GM12878 (cell line): ENCODE data around the gene FBLN7. TPM values are rescaled to one million over a fixed set of nuclear protein-coding genes. Genes with fewer than 3 reads are reported as not detected.

Source experiments
- ATF3 ChIP-seq: IDR thresholded peaks from 2 replicates; pipeline ENCODE4 v1.6.1; 2011; ENCODE audit warnings: low read depth, mild to moderate bottlenecking, low read length, moderate library complexity, borderline replicate concordance; ENCODE audit errors: extremely low read depth
- BRCA1 ChIP-seq: IDR thresholded peaks from 2 replicates; pipeline ENCODE4 v1.6.1; 2011; ENCODE audit warnings: low read depth, low read length, improper control_type of control experiment
- DPF2 ChIP-seq: fragments of 450-650 bp; IDR thresholded peaks from 2 replicates; pipeline ENCODE4 v1.6.1; 2017; ENCODE audit warnings: mild to moderate bottlenecking
- E2F8 ChIP-seq: fragments of 450-650 bp; IDR thresholded peaks from 2 replicates; pipeline ENCODE4 v1.6.1; 2018; ENCODE audit warnings: mild to moderate bottlenecking, low read depth, moderate library complexity; ENCODE audit not compliant: partially characterized antibody
- ELK1 ChIP-seq: IDR thresholded peaks from 2 replicates; pipeline ENCODE4 v1.6.1; 2012; ENCODE audit warnings: low read depth, low read length, improper control_type of control experiment
- JUND ChIP-seq: IDR thresholded peaks from 2 replicates; pipeline ENCODE4 v1.6.1; 2012; ENCODE audit warnings: low read depth, mild to moderate bottlenecking, low read length, improper control_type of control experiment, moderate library complexity
- SUPT20H ChIP-seq: IDR thresholded peaks from 2 replicates; pipeline ENCODE4 v1.6.1; 2011; ENCODE audit warnings: low read depth, mild to moderate bottlenecking, low read length, moderate library complexity, borderline replicate concordance; ENCODE audit not compliant: control insufficient read depth
- ZBTB11 ChIP-seq: fragments of 450-650 bp; formaldehyde crosslinking; IDR thresholded peaks from 2 replicates; pipeline ENCODE4 v1.5.0; 2022; ENCODE audit warnings: mild to moderate bottlenecking, missing genetic modification characterization
- ZNF687 ChIP-seq: fragments of 450-650 bp; IDR thresholded peaks from 2 replicates; pipeline ENCODE4 v1.6.1; 2017; ENCODE audit warnings: mild to moderate bottlenecking, moderate library complexity
- polyA plus RNA-seq, 11 experiments: library from polyadenylated mRNA; depleted of rRNA in 4 of 11; unstranded in 6 of 11; stranded (reverse) in 5 of 11; fragments of >200 nt; fragmentation: Nextera tagmentation in 4 of 11; fragmentation: Illumina TruSeq in 1 of 11; extraction: Ambion mirVana in 4 of 11; extraction: Trizol in 1 of 11; gene quantifications; 1 replicate in 1 of 11; 2 replicates in 10 of 11; pipeline versions ENCODE4 v1.2.1 to v1.2.3, GENCODE V29; 2011 to 2016; ENCODE audit warnings: inconsistent platforms in 2 of 11, missing spikeins in 2 of 11, low read depth in 1 of 11
- total RNA-seq, 4 experiments: library from RNA; depleted of rRNA in 3 of 4; stranded (reverse); fragments of >200 nt in 3 of 4; fragmentation: Illumina TruSeq in 1 of 4; extraction: Trizol in 1 of 4; gene quantifications; 2 replicates each; pipeline versions ENCODE4 v1.2.1 to v1.2.3, GENCODE V29; 2013 to 2021

FBLN7 gene
- total and polyA plus RNA-seq, 10 of the 15 experiments (the other 5 are each of a cell fraction or from before 2014, with no cell fraction given): 0.01 to 0.10 (median 0.01) TPM; not detected in 7

GRCh38 chr2:112183327-112184025 lies 45.3 kb downstream of the FBLN7 start (continued):
- TF ChIP-seq ZNF687: no peak
- no peak for TF ChIP-seq E2F8
- TF ChIP-seq ELK1: no peak
- TF ChIP-seq BRCA1: no peak
- TF ChIP-seq JUND: no peak
- TF ChIP-seq SUPT20H: no peak
- TF ChIP-seq ZBTB11 (CRISPR knock-in tag): no peak
- TF ChIP-seq DPF2: no peak
- no peak for TF ChIP-seq ATF3
